DND-41 (cell line): ENCODE results near the gene SLC12A4.
"Not testable (repeated sequence)": the region's sequence is repeated elsewhere in the genome, so short reads cannot be mapped to it uniquely, and the experiment has no call there.

Source experiments
- CTCF ChIP-seq: IDR thresholded peaks from 2 replicates; pipeline ENCODE4 v1.5.1; 2012; ENCODE audit warnings: borderline replicate concordance, low read length, moderate library complexity, mild to moderate bottlenecking; ENCODE audit not compliant: poor library complexity, severe bottlenecking; ENCODE audit errors: extremely low read depth
- EZH2 ChIP-seq: IDR thresholded peaks from 3 replicates; pipeline ENCODE4 v1.6.1; 2012; ENCODE audit warnings: borderline replicate concordance, low read depth, mild to moderate bottlenecking, moderate library complexity, low read length, inconsistent platforms; ENCODE audit not compliant: severe bottlenecking

DNA sequence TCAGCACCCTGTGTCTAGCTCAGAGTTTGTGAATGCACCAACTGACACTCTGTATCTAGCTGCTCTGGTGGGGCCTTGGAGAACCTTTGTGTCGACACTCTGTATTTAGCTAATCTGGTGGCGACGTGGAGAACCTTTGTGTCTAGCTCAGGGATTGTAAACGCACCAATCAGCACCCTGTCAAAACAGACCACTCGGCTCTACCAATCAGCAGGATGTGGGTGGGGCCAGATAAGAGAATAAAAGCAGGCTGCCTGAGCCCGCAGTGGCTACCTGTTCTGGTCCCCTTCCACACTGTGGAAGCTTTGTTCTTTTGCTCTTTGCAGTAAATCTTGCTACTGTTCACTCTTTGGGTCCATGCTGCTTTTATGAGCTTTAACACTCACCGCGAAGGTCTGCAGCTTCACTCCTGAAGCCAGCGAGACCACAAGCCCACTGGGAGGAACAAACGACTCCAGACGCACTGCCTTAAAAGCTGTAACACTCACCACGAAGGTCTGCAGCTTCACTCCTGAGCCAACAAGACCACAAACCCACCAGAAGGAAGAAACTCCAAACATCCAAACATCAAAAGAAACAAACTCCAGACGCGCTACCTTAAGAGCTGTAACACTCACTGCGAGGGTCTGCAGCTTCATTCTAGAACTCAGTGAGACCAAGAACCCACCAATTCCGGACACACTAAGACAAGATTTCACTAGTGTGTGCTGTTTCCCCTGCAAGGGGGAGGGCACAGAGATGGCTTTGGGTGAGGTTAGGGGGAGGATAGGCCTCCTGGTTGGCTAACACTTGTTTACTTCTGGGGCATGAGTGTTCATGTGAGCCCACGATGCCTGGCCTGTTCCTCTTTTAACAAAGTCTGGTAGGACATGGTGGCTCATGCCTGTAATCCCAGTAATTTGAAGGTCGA, 30.6 kb upstream of the SLC12A4 start, which contains the start of gene DPEP2:
- not testable (repeated sequence) for TF ChIP-seq CTCF, EZH2
